NCI-H2107 treated with DMSO at 0.1 percent for 48 hours (cell line): ENCODE results near the gene GSKIP.

Experiments used
- DNase-seq: peaks from one replicate; lab custom pipeline; 2025; ENCODE audit not compliant: unreplicated experiment; lab: John Stamatoyannopoulos, UW

Gene GSKIP

DNA sequence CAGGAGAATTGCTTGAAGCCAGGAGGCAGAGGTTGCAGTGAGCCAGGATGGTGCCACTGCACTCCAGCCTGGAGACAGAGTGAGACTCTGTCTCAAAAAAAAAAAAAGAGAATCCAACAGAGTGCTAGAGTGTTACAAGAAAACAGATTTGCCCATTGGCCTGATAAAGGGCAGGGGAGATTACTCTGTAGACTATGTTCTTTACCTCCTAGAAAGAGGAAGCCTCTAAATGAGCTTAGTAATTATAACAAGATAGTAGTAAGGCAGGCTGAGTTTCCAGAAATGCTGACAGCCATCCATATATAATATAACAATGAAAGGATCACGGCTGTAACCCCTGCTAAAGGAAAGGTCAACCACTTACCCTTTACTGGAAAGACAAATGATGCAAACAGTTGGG, 53.0 kb downstream of the GSKIP start:
- DNase-seq, result no peak

- DNase-seq, result no peak
Measured at GRCh38 chr14:96417254-96417653, 53.9 kb downstream of the GSKIP start.

GRCh38 chr14:96418075-96418474, 54.7 kb downstream of the GSKIP start:
- DNase-seq, result no peak

DNA sequence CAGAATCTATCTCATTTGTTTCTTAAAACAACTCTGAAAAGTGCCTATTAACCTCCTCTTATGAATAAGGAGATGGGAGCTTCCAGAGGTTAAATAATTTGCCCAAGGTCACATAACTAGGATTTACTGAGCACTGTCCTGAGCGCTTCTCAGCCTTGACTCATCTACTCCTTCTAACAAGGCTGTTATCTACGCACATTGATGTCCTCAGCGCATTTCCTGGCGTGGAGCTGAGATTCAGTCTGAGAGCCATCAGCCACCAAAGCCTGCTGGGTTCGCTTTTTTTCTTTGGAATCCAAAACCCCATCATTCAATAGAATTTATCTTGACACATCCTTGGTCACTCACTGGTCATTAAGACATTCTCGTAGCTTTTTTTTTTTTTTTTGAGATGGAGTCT, 57.9 kb downstream of the GSKIP start:
- no peak for DNase-seq

DNA sequence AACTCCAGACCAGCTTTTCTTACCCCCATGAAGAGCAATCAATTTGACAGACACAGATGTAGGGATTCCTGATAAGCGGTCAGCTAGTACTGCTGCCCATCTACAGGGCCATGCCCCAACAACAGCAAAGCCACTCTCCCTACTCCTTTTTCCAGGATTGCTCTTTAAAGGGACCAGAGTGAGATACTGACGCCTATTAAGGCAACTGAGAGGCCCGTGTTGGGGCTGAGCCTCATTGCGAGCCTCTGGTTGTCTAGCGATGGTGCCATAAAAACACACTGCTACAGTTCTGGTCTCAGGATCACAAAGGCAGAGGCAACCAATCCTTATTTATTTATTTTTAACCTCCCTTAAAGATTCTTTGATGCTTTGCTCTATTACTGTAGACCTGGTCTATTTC, 59.7 kb downstream of the GSKIP start:
- DNase-seq, result no peak

DNA sequence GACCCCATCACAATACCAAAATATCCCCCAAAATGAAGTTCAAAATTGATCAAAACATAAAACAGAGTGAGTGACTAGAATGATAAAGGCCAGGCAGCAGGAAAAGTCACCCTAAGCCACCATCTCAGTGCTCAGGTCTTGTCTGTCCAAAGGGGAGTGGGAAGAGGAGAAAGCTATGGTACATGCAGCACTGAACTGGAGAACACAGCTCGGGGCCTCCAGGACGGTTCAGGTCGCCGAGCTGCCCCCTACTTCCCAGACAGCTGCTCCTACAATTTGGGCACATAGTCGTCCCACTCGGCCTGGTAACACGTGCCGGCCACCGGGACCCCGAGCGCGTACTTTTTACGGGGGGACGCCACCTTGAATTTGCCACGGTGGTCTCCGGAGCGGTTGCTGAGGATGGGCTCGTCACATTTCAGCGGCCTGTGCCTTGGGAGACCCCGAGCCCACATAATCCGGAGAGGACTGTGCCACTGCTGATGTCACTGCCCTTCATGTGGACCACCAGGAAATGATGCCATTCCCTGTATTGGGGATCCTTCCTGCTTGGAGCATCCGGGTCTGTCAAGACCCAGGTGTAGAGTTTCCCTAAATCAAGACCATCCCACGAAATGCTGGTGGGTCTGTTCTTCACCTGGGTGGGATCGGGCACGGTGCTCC, 60.3 kb downstream of the GSKIP start:
- DNase-seq, result no peak

- DNase-seq, result peak; percentile 88
Measured at GRCh38 chr14:96424109-96424989, 61.0 kb downstream of the GSKIP start.

DNA sequence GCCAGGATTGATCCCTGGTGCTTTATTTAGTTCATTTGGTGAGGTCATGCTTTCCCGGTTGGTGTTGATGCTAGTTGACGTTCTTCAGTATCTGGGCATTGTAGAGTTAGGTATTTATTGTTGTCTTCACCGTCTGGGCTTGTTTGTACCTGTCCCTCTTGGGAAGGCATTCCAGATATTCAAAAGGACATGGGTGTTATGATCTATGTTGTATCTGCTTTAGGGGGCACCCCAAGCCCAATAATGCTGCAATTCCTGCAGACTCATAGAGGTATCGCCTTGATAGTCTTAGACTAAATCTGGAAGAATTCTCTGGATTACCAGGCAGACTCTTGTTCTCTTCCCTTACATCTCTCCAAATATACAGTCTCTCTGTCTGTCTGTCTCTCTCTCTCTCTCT, 70.7 kb downstream of the GSKIP start:
- no peak for DNase-seq
